Stimulated activated CD4-positive, alpha-beta T cell treated with anti-CD3 and anti-CD28 coated beads, Interleukin-2, amount 100 ng/mL, for 24 hours (primary cell): Measurements from ENCODE around the gene SLIT3.
A peak's percentile ranks its signal among the peaks of the same experiment; 100 is the strongest.
"Not testable (repeated sequence)": the region's sequence is repeated elsewhere in the genome, so short reads cannot be mapped to it uniquely, and the experiment has no call there.

ENCODE experiments used
- DNase-seq, 2 donors: peaks; one replicate each; pipeline ENCODE4 v3.0.0-alpha.2; 2020

SLIT3 gene

DNA sequence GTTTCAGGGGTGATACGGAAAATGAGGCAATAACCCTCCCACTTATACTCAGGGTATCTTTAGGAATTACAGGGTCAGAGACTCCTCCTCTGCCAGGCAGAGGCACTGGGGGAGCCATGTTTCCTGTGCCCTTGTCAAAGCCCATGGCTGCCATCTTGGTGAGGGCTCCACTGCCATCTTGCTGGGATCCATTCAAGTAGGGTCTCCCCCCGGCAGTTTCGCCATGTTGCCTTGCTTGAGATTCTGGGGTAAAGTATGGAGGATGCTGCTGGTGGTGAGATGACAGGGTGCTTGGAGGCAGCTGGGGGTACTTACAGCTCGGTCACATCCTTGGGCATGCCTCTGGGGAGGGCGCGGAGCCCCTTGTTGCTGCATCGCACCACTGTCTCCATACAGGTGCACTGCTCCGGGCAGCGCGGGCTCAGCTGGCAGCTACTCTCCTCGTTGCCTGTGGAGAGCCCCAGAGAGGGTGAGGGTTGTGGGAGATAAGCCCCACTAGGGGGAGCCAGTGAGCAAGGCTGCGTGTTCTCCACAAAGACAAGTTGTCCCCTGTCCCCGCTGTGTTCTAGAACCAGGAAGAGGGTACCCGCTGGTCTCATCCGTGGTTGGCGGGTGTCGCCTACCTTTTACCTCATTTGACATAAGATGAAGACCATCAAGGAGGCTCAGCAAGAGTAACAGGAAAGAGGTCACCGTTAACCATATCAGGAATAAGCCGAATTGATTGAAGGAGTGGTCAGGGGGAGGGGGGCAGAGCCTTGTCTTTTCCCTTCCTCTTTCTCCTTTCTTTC is 552.8 kb downstream of the SLIT3 start:
- DNase-seq: peak; percentile 38 to 63

DNA sequence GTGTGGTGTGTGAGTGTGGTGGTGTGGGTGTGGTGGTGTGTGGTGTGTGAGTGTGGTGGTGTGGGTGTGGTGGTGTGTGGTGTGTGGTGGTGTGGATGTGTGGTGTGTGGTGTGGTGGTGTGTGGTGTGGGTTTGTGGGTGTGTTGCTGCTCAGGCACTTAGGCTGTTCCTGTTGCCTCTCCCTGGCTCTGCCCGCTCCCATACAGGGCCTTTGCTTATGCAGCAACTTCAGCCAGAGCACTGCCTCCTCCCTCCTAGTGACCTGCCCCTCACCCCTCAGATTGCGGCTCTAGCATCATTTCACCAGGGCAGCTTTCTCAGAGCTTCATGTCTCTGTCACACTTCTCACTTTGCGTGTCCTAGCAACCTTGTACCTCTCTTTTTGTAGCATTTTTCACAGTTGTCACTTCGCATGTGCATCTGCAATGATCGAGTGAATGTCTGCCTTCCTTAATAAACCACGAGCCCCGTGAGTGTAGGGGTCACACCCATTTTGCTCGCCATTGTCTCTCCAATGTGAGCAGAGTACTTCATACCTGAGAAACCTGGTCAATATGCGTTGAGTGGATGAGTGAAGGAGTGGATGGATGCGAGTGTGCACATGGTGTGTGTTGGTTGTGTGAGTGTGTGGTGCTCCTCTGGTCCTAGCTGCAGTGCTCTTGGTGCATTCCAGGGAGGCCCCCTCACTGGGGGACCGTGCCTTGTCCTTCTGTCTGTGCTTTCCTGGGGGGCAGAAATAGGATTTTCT is 553.9 kb downstream of the SLIT3 start:
- DNase-seq: no peak

DNA sequence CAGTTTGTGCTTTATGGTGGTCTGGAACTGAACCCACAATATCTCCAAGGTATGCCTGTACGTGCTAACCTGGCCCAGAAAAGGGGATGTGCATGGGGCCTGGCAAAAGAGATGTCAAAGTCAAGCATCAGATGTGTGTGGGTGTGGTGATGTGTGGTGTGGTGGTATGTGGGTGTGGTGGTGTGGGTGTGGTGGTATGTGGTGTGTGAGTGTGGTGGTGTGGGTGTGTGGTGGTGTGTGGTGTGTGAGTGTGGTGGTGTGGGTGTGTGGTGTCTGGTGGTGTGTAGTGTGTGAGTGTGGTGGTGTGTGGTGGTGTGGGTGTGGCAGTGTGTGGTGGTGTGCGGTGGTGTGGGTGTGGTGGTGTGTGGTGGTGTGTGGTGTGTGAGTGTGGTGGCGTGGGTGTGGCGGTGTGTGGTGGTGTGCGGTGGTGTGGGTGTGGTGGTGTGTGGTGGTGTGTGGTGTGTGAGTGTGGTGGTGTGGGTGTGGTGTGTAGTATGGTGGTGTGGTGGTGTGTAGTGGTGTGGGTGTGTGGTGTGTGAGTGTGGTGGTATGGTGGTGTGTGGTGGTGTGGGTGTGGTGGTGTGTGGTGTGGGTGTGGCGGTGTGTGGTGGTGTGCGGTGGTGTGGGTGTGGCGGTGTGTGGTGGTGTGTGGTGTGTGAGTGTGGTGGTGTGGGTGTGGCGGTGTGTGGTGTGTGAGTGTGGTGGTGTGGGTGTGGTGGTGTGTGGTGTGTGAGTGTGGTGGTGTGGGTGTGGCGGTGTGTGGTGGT is 554.6 kb downstream of the SLIT3 start:
- DNase-seq: not testable (repeated sequence)

DNA sequence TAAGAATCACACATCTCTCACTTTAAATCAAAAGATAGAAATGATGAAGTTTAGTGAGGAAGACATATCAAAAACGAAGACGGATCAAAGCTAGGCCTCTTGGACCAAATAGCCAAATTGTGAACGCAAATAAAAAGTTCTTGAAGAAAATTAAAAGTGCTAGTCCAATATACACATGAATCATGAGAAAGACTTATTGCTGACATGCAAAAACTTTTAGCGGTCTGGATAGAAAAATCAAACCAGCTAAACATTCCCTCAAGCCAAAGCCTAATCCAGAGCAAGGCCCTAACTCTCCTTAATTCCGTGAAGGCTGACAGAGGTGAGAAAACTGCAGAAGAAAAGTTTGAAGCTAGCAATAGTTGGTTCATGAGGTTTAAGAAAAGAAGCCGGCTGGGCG is 557.3 kb downstream of the SLIT3 start:
- no peak for DNase-seq

DNA sequence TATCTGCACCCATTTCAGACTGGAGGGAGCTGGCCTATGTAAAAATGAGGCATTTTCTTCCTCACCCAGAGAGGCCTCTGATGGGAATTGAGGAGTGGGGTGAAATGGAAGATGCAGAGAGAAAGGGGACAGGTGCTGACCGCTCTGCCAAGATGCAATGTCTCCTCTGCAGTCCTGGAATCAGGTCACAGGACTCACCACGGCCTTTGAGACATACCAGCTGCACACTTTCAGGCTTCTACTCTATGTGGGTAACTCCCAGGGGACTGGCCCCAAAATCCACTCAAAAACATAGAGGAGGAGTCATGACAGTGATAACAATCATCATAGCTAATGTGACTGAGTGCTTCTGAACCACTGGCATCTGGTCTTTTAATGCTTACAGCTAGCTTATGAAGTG is 558.6 kb downstream of the SLIT3 start:
- not testable (repeated sequence) for DNase-seq

DNA sequence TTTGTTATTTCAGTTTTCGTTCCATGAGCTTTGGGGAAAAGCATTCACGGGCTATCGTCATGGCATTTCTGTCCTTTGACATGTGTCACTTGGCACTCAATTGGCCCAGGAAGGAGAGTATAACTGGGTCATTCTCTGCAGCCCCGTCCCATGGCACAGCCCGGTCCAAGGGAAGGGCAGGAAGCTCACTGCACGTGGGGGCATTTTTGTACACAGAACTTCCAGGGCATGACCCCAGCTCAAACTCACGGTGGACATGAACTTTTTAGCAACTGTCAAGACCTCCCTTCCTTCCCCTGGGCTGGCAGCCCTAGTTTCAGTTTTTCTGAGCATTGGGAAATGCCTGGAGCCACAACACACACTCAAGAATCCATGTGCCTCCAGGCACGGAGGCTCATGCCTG is 560.1 kb downstream of the SLIT3 start:
- DNase-seq: no peak

DNA sequence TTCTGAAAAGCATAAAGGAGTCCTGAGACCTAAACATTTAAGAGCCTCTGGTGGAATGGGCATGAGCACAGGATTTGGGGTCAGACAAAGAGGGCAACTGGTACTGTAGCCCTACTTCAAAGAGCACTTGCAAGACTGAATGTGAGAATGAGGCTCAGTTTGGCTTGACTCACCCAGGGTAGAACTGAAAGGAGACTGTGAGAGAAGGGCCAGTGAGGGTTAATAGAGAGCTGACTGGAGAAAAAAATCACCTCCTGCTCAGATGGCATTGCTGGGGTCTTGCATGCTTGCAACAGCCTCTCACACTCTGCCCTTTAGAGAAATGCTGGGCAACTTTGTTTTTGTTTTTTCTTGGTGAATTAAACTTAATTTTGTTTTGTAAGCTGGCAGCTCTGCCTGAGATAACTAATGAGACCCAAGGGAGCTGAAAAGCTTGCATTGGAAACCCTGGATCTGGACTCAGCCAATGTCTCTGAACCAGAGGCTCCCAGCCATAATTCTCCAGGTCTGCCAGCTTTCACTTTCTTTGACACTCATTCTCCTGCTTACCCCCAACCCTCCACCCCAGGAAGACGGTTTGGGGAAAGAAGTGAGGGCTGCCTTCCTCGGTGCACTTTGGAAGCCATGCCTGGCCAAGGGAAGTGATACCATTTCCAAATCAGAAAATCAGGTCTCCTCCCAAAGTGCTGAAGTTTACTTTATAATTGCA is 560.7 kb downstream of the SLIT3 start:
- no peak for DNase-seq

DNA sequence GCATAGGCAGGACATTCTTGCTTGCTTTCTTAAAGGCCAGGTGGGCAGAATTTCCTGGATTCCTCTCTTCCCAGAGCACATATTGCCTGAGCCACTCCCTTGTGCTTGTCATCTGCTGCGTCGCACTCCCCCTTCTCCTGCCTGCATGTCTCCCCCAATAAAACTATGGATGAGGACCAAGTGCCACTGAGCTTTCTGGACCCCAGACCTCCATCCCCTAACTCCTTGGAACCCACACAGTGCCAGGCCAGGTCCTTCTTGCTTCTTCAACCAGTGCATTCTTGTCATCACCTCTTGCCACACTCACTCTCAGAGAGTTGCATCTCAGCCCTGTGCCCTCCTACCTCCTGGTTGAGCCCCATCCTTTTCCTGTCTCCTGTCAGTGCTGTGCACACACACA is 563.9 kb downstream of the SLIT3 start:
- DNase-seq: no peak

DNA sequence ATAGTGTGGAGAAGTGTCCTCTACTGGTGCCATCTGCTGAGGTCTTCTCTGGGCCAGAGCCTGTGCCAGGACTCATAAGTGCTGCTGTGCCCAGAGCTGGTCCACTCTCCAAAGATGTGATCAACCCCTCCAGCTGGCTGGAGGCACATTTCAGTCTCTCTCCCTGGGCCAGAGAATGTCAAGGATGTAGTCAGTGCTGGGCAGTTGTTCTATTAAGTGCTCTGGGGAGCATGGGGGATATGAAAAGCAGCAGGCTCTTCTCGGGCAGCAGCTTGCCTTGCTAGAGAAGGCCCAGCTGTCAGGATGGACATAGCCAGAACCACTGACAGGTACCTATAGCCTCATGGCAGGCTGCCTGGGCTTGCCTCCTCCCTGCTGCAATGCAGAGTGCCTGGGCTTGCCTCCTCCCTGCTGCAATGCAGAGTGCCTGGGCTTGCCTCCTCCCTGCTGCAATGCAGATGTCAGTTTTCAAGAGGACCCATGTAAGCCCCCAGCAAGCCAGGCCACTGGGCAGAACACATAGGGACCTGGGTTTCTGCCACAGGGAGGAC is 564.6 kb downstream of the SLIT3 start:
- no peak for DNase-seq

DNA sequence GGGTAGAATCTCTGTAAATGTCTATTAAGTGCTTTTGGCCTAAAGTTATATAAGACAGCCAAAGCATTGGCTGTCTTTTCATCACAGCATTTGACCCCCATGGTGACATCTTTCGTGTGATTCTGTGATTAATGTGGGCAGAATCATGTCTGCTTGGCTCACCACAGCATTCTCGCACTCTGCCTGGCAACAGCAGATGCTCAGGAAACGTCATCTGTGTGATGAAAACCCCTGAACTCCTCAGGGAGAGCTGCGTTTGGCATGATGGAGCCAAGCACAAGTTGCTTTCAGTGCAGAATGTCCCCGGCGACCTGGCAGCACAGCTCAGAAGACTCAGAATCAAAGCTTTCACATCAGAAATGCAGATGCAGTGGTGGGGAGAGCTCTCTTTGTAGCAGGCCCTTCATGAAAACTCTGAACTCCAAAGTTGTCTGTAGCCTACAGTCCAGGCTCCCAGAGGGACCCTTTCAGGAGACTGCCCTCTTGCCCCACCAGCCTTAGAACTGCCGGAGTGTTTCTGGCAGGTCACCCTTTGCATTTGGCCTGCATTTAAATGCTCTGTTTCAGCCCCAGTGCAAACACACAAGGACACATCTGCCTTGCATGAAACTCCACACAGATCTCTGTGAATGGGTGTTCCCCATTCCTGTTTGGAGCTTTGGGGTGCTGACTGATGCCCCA is 566.2 kb downstream of the SLIT3 start:
- DNase-seq: peak in 1 of 2 donors; percentile 10

DNA sequence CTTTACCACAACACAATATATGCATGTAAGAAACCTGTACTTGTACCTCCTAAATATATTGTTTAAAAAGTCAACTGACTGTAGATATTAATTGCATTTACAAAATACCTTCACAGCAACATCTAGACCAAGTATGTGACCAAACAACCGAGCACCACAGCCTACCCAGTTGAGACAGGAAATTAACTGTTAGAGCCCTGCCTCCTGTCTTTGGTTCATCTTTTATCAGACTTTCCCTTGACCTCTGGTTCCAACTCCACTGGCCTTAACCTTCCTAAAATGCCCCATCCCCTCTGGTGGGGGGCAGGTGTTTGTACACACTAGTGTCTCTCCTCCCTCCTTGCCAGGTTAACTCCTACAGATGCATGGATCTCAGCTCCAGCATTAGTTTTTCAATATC is 566.8 kb downstream of the SLIT3 start:
- DNase-seq: no peak

DNA sequence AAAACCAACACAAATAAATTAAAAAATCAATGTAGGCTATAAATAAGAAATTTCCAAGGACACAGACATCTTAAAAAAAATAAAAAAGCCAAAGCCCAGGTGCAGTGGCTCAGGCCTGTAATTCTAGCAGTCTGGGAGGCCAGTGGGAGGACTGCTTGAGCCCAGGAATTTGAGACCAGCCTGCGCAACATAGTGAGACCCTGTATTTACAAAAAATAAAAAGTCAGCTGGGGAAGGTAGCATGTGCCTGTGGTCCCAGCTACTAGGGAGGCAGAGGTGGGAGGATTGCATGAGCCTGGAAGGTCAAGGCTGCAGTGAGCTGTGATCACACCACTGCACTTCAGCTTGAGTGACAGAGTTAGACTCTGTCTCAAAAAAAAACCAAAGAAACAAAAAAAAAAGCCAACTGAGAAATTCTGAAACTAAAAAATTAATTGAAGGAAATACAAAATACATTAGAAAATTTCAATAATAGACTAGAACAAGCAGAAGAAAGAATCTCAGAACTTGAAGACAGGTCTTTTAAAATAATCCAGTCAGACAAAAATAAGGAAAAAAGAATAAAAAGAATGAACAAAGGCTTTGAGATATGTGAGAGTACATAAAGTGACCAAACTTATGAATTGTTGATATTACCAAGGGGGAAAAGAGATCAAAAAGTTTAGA is 572.3 kb downstream of the SLIT3 start:
- no peak for DNase-seq

DNA sequence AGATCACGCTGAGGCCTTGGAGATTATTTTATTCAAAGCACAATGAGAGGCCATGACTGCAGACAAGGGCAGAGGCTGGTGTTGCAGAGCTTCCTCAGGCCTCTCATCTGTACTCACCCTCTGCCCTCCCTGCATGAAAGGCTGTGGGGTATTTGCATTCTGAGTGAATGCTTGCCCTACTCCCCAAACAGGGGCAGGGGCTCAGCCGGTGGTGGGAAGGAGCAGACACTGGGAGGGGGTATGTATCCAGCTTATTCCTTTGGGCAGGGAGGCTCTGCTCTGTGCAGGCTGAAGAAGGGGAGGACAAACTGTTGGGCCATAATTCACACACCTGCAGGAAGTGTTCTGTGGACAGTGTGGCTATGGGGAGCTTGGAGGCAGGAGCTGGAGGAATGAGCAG is 573.4 kb downstream of the SLIT3 start:
- DNase-seq: no peak

DNA sequence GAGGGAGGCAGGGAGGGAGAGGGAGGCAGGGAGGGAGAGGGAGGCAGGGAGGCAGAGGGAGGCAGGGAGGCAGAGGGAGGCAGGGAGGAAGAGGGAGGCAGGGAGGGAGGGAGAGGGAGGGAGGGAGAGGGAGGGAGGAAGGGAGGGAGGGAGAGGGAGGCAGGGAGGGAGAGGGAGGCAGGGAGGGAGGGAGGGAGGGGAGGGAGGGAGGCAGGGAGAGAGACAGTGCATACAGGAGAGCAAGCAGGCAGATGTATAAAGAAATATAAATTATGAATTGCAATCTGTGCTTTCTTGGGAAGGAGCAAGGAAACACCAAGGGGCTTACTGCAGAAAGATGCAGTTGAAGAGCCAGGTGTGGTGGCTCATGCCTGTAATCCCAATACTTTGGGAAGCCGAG is 574.6 kb downstream of the SLIT3 start:
- DNase-seq: no peak

DNA sequence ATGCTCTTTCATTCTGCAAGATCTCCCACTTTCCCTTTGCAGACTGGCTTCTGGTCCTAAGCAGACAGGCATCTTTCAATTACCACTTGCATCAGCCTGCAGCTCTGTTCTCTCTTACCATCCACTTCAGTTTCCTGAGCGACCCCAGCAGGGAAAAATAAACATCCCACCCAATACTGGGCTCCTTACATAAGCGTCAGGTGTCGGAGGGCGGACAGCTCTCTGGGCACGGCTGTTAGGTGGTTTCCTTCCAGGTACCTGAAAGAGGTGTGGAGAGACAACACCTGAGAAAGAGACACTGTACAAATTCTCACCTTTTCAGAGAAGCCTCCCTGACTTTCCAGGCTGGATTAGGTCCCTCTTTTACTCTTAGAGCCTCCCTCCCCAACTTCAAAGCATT is 576.7 kb downstream of the SLIT3 start:
- DNase-seq: no peak

DNA sequence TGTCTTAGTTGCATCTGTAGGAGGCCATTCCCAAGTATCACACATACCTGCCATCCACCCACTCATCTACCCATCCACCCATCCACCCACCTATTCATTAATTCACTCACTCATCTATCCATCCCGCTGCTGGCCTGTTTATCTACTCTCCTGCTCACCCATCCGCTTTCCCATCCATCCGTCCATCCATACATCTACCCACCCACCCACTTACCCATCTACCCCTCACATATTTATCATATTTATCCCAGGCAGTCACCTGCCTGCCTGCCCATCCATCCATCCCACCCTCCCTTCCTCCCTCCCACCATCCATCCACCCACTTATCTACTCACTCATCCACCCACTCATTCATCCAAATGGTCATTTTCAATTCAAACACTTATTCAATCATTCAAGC is 577.9 kb downstream of the SLIT3 start:
- no peak for DNase-seq

DNA sequence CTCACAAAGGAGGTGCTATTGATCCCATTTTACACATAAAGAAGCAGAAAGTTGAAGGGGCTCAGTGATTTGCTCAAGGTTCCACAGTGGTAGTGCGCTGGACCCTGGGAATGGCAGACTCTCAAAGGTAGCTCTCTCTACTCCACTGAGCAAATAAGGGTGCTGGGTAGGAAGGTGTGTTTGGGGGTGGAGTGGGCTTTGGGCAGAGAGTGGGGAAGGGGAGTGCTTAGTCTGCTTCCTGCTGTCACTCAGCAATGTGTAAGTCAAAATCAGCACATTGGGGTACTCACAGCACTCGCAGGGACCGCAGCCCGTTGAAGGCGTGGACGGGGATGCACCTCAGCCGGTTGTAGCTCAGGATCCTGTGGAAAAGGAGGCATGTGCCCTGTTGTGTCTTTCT is 579.0 kb downstream of the SLIT3 start:
- no peak for DNase-seq

DNA sequence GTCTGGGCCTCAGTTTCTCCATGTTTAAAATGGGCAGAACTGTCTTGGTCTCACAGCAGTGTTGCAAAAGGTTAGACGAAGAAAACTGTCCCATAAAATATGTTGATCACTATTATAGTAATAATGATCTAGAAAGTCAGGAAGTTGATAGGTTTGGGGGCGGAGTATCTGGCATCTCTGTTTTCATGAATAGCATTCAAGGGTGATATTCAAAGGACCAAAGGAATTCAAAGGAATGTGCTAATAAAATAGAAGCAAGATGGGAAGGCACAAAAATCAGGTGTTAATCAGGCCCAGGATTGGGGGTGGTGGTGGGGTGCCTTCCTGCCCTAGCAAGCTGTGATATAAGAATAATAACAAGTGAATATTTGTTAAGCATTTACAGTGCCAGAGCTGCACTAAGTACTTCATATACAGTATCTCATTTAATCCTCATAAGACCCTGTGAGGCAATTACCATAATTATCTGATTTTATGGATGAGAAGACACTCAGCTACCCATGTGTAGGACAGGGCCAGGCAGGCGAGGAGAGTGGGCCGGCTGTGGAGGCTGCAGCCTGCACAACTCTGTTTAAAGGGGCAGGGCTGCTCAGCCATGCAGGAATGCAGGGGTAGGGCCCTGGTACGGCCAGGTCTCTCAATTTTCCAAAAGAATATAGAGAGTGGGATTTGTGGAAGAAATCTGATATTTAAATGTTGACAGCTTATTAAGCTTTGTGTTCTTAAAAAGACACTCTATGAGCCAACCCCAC is 579.8 kb downstream of the SLIT3 start:
- no peak for DNase-seq

DNA sequence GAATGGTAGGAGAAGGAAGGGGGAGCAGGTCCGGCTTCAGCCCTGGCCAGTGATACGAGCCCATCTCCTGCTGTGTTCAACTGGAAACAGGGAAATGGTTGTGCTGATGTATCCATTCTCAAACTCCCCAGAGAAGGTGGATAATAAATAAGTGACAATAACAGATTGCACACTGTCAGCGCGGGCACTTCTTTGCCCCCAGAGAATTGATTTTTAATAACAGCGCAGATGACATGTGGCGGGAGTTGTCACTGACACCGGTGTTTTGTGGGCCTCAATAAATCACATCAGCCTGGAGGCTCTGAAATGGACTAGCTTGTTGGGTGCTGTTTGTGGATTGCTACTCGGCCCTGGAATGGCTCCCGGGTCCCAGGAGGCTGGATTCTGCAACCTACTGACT is 580.4 kb downstream of the SLIT3 start:
- no peak for DNase-seq

DNA sequence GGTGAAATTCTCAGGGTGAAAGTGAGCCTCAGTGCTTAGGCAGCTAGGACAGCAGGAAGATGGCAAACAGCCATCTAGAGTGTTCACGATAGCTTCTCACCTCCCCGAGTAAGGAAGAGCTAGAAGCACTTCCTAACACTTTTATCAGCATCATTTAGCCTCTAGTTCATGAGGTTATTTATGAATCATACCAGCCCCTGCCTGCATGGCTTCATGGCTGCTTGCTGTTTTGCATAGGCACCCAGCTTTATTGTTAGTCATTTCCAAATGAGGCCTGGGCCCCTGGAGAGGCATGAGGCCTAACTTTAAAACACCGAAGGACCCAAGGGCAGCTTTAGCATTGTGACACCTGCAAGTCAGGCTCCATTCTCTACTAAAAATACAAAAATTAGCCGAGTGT is 586.9 kb downstream of the SLIT3 start:
- no peak for DNase-seq

DNA sequence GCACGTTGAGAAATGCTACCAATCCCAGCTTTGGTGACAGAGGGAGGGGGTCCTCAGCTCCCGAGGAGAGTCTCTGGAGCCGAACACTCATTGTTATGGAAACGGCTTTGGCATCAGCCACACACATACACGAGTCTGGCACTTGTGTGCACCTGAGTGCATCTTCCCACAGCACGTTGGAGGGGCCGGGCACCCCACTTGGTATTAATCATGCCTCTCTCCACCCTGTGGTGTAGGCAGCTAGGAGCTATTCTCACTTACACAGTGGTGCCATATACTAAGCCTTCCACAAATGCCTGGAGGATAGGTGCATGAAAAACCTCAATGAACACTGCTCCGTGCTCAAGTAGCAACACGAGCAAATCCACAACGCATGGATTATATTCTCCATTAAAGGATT is 587.9 kb downstream of the SLIT3 start:
- no peak for DNase-seq
